Fibroblast of skin of back (primary cell): ENCODE results near the gene KCNMB4.
"Not testable (repeated sequence)": the region's sequence is repeated elsewhere in the genome, so short reads cannot be mapped to it uniquely, and the experiment has no call there.

Source experiments
- DNase-seq: peaks from one replicate; pipeline ENCODE4 v3.0.0-alpha.2; 2013

Gene KCNMB4

DNA sequence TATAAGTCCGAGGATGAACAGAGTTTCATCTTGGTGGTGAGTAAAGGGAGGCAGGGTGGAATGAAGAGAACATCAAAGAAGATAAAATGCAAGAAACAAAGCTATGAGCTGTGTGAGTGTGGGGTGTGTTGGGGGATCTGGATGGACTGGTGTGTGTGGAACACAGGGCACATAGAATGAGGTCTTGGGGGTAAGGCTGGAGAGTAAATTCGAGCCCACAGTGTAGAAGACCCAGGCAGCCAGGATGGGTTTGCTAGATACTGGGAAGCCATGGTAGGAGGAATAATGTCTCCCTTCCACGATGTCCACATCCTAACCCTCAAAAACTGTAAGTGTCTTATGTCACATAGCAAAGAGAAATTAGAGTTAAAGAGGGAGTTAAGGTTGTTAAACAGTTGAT is 6.8 kb downstream of the KCNMB4 start:
- DNase-seq: no peak

DNA sequence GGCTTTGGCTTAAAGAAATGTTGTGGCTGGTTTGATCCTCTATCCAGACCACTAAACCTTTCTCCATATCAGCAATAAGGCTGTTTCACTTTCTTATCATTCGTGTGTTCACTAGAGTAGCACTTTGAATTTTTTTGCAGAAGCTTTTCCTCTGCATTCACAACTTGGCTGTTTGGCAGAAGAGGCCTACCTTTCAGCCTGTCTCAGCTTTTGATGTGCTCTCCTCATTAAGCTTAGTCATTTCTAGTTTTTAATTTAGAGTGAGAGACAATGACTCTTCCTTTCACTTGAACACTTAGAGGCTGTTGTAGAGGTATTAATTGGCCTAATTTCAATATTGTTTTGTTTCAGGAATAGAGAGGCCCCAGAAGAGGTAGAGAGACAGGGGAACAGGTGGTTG is 13.8 kb downstream of the KCNMB4 start:
- DNase-seq: no peak

DNA sequence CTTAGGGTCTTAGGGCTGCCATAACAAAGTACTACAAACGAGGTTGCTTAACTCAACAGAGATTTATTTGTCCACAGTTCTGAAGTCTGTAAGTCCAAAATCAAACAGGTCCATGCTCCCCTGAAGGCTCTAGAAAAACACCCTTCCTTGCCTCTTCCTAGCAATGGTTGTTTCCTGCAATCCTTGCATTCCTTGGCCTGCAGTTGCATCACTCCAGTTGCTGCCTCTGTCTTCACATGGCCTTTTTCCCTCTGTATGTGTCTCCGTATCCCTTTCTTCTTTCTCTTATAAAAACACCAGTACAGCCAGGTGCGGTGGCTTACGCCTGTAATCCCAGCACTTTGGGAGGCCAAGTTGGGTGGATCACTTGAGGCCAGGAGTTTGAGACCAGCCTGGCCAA is 17.4 kb downstream of the KCNMB4 start:
- DNase-seq: peak; percentile 27

DNA sequence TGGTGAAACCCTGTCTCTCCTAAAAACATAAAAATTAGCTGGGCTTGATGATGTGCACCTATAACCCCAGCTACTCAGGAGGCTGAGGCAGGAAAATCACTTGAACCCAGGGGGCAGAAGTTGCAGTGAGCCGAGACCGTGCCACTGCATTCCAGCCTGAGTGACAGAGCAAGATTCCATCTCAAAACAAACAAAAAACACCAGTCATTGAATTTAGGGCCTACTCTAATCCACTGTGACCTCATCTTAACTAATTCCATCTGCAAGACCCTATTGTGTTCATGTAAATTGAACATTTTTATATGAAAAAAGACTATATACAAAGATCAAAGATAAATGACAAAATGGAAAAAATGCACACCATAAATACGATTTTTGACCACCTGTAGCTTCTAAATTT is 17.8 kb downstream of the KCNMB4 start:
- DNase-seq: no peak

DNA sequence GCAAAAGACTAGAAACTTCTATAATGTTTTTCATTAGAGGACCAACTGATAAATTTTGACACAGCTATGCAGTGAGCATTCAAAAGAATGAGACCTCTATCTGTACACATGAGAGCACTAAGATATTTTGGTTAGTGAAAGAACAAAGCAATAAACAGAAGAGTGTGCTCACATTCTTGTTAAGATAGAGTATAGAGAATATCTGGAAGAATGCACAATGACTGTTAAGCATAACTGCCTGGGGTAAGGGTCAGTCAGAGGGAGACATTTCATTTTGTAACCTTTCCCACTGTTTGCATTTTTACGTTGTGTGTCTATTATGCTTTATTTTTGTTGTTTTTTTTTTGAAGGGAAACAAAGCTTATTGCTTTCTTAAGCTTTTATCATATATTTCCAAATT is 20.7 kb downstream of the KCNMB4 start:
- DNase-seq: no peak

DNA sequence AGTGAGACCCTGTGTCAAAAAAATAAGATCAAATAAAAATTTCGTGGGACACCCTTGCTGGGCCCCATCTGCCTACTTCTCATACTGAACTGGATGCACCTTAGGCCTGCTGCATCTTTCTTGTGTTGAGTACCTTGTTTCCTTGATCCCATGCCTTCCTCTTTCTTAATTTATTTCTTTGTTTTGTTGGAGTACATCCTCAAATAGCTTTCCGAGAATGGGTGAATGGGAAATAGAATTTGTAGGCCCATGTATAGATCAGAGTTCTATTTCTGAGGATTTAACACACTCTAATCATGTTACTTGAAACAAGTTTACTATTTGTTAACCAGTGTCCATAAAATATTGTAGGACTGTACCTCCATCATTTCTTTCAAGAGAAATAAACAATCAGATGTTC is 23.6 kb downstream of the KCNMB4 start:
- no peak for DNase-seq

DNA sequence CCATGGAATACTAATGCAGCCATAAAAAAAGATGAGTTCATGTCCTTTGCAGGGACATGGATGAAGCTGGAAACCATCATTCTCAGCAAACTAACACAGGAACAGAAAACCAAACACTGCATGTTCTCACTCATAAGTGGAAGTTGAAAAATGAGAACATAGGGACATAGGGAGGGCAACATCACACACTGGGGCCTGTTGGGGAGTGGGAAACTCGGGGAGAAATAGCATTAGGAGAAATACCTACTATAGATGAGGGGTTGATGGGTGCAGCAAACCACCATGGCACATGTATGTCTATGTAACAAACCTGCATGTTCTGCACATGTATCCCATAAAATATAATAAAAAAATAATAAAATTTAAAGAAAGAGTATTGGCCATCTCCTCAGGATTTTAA is 26.5 kb downstream of the KCNMB4 start:
- DNase-seq: not testable (repeated sequence)

DNA sequence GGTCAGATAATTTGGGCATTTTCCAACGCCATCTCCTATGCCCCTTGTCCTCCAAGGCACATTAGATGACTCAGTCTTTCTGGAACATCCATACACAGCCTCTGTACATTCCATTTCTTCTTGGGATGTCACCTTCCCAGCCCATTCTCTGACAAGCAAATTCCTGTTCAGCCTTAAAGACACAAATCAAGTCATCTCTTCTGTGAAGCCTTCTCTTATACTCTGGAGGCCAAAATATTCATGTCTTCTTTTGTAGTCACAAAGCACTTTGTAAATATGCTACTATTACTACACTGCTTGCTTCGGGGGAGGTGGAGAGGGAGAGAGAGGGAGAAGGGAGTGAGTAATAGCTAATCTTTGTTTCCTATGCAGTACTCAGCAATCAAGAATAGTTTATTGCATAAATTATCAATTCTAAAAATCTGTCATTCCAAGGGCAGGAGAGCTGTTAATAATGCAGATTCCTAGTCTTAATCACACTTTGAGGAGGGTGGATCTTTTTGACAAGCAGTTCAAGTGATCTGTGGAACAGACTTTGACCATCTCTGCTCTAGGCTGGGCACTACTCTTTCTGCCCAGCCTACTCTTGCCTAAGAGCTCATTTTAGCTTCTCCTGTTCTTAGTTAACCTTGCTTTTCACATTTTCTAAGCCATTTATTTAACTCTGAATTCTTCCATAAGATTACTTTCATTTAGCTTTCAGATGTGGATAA is 27.9 kb downstream of the KCNMB4 start:
- peak; percentile 83 for DNase-seq

DNA sequence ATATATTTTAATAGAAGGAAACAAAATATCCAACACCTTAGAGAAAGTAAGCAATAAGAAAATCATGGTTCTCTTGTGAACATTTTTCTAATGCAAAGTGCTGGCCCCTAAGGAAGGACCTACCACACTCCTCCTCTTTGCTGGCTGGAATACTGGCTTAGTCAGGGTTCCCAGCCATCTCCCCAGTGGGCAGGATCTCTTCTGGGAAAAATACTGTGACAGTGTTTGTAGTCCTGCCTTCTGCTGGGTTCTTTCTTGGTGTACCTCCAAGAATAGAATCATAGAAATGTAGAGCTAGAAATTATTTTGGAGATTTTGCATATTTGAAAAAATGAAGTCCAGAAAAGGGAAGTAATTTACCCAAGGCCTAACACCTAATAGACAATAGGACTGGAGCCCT is 31.9 kb downstream of the KCNMB4 start:
- no peak for DNase-seq

DNA sequence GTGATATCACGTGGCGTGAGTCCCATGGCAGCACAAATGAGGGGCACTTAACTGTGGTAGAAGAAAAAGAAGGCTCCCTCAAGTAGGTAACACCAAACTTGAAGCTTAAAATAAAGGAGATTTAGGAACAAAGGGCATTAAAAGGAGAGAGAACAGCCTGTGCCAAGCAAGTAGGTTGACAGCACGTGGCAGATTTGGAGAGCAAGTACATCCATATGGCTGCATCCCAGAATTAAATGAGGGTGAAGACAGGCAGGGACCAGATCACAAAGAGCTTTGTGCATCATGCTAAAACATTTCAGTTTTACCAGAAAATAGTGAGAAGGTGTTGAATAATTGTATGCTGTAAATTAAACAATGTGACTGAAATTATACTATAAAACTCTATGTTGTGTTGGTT is 32.8 kb downstream of the KCNMB4 start:
- no peak for DNase-seq

DNA sequence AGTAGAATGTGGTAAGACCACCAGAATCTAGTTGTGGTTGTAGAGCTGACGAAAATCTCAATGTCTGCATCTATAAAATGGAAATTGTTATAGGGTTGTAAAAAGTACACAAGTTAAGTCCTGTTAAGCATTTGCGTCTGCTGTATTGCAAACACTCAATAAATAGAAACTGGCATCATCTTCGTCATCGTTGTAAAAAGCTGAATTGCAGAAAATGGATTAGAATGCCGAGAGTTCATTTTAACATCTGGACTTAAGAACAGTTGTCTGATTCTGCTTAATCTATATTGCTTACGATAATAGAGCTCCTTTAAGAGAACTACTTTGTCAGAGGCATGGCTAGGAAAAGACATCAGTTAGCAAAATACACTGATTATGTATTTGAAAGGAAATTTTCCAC is 33.2 kb downstream of the KCNMB4 start:
- no peak for DNase-seq

DNA sequence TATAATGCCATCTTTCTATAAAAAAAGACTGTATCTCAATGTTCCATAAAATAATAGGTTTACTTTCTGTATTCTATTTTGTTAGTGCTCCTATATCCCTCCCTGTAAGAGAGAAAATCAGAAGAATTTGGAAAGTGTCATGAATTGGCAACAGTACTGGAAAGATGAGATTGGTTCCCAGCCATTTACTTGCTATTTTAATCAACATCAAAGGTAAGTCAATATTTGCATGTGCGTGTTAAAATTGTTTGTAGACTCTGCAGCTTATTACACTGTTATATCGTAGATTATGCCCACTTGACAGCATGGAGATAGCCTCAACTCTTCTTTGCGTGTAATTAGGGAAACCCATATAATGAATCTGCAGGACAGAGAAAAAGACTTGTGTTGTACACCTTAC is 34.0 kb downstream of the KCNMB4 start:
- no peak for DNase-seq

DNA sequence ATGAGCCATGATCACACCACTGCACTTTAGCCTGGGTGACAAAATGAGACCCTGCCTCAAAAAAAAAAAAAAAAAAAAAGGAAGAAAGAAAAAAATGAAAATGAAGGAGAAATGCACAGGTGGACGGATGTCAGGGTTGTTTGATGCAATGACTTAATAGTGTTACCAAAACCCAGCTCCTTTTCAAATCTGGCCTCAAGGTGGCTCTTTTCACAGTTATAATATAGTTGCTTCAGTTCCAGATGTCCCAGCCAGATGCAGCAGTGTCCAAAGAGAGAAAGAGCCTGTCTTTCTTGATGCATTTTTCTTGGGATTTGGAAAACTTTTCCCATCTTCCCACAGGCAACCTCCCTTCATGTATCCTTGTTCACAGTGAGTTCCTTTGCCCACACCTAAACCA is 36.5 kb downstream of the KCNMB4 start:
- DNase-seq: no peak

DNA sequence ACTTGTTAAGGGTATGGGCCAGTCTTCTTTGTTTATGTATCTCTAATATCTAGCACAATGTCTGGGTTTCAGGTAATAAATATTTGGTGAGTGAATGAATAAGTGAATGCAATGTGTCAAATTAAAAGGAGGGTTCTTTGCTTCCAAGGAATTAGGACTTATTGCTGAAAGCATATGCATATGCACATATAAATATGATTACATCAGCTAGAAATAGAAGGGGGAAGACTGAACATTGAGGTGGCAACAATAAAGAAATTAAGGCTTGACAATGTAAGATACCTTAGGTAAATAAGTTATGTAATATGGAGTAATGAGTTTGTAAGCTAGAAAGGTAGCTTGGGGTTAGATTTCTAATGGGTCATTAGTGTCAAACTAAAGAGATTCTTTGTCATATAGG is 37.7 kb downstream of the KCNMB4 start:
- no peak for DNase-seq

DNA sequence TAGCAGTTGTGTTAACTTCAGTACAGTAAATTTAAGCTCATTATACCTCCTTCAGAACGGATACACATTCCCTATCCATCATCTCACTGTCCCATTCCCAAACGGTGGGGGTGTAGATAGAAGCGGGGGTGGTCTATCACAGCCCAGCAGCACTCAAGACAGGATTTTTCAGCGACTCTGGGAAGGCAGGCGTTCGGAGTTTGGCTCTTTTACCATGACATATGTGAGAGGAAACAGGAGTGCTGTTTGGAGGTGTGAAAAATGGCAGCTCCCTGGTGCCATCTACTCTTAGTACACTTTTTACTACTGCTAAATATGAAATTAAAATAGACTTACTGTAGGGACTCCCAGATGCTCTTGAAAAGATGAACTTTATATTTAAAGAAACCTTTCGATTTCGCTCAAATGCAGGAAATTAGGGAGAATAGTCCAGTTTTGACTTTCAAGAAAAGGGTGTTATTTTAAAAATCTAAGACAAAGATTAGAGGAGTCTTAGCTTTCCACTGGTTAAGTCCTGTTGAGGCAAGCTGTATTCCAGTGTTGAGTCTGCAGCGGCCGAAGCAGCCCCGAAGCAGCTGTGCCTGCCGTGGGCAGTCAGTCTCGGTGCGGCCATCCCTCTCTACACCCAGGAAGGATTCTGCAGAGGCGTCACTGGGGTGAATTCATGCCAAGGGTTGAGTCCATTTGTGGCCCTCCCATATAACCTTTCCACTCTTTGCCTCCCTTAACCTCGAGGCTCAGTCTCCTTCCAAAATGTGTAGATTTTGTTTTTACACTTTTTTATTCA is 42.1 kb downstream of the KCNMB4 start:
- DNase-seq: no peak

DNA sequence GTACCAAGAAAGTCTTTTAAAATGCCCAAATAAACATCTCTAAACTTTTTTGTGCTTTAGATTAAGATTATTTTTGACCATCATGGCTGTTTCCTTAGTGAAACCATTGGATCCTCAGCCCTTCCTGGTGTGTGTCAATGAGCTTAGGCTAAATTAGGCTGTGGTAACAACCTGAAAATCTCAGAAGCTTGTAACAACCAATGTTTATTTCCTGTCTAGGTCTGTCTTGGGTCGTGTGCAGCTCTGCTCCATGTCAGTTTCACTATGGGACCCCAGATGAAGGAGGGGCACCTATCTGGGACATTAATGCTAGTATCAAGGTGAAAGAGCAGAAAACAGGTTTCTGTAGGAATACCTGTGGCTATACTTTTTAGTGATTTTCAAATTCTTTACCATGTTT is 49.9 kb downstream of the KCNMB4 start:
- no peak for DNase-seq

DNA sequence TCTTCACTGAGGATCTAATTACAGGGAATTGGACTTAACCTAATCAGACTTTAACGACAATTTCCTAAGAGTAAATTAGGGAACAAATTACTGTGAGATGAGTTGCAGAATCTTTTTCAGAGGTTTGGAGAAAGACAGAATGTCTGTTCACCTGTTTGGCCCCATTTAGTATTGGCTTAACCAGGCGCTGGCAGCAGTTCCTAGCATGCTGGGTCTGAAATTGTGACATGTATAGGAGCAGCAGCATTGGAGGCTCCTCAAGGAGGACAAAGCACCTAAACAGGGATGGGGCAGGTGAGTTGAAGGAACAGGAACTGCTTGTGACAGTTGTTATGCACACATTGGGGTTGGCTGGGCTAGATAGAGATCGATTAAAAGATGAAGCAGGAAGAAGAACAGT is 51.0 kb downstream of the KCNMB4 start:
- DNase-seq: no peak

DNA sequence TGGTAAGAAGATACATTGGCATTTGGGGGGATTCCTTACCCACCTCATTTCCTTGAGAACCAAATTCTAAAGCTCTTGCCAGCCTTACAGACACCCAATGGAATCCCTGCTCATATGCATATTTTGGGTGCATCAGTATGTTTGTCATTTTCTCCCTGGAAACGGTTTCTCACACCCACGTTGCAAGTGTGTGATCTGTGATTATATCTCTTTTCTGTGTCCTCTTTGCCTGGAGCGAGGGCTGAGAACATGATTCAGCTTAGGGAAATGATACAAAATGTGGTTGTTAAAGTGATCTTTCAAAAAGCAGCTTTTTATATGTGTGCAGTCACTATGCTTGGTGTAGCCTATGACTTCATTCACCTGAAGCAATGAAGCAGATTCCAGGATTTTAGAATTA is 52.0 kb downstream of the KCNMB4 start:
- DNase-seq: peak; percentile 3

DNA sequence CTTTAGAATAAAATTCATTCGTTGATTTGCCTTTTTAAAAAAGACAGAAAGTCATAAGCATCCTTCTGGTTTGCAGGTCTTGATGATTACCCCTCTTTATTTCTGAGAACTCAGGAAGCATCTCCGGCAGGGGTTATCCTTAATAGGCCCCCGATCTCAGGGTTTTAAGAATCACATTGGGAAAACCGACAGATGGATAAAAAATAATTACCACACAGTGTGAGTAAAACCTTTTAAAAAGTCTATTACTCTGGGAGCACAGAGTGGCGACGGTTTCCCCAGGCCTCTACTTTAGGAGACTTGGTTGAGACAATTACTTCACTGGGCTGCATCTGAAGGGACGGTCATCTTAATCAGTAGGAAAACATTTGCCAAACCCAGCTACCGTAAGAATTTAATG is 56.5 kb downstream of the KCNMB4 start:
- no peak for DNase-seq

DNA sequence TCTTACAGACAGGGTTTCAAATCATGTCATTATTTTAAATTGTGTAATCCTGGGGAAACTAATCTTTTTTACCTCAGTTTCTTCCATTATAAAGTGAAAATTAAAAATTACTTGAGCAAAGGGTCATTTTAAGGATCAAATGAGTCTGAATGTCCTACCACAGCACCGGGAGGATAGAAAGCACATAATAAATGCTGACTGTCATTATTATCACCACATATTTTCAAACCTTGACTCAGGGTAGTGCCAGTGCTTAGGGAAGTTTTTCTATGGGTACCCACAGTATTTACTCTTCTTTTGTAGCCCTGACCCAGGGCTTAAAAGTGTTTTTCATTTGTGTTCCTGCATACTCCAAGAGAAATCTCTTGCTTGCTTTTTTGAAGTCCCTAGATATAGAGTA is 60.5 kb downstream of the KCNMB4 start:
- no peak for DNase-seq

DNA sequence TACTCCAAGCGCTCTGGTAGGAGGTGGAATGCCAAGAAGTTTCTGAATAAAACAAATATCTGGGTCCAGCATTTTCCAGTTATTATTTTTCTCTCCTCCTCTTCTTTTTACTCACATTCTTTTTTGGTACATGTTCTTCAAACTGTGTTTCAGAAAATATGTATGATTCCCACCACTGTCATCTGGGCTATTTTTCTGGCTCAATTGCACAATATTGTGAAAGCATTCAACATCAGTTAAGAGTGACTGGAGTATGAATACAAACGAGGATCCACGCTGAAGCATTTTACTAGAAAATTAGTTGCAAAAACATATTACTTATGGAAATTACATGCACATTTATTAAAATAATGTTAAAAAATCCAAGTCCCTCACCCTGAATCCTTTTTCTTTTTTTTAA is 61.5 kb downstream of the KCNMB4 start:
- no peak for DNase-seq

DNA sequence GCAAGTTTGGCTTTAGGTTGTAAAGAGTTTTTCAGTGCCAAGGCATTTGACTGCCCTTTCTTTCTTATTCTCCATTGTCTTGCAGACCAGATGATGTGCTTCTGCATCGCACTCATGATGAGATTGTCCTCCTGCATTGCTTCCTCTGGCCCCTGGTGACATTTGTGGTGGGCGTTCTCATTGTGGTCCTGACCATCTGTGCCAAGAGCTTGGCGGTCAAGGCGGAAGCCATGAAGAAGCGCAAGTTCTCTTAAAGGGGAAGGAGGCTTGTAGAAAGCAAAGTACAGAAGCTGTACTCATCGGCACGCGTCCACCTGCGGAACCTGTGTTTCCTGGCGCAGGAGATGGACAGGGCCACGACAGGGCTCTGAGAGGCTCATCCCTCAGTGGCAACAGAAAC is 64.3 kb downstream of the KCNMB4 start:
- DNase-seq: no peak

DNA sequence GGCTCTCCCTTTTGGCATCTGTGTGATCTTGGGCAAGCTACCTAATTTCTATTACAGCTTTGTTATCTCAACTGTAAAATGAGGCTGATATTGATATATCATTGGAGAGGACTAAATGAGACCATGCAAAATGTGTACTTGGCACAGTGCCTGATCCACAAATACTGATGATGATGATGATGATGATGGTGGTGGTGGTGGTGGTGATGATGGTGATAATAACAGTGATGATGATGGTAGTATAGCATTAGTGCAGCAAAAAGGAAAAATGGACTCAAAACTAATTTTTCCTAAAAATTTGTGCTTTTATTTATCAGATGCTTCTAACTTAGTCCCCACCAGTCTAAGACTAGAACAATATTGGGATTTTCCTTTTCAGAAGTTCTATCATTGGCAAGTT is 70.7 kb downstream of the KCNMB4 start:
- DNase-seq: no peak

DNA sequence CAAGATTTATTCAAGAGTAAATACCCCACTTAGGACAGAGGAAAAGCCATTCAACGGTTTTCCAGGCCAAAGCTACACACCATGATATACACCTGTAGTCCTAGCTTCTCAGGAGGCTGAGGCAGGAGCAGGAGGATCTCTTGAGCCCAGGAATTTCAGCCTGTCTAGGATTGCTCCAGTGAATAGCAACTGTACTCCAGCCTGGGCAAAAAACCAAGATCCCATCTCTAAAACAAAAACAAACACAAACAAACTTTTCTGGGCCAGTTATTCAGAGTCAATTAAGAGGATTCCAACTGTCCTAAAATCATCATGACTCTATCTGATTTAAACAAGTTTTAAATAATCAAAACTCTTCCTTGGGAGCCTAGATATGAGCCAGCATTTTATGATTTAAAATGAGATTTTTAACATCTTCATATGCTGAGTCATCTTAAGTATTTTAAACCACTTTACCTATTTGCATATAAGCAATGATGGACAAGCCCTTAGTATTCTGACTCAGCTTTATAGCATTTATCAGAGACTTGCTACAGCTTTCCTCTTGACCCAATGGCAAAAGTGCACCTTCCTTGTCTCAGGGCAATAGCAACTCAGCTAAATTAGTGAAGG is 77.1 kb downstream of the KCNMB4 start:
- DNase-seq: peak; percentile 17
